Measurements from ENCODE around the gene ZMYM4.

Gene ZMYM4

DNA sequence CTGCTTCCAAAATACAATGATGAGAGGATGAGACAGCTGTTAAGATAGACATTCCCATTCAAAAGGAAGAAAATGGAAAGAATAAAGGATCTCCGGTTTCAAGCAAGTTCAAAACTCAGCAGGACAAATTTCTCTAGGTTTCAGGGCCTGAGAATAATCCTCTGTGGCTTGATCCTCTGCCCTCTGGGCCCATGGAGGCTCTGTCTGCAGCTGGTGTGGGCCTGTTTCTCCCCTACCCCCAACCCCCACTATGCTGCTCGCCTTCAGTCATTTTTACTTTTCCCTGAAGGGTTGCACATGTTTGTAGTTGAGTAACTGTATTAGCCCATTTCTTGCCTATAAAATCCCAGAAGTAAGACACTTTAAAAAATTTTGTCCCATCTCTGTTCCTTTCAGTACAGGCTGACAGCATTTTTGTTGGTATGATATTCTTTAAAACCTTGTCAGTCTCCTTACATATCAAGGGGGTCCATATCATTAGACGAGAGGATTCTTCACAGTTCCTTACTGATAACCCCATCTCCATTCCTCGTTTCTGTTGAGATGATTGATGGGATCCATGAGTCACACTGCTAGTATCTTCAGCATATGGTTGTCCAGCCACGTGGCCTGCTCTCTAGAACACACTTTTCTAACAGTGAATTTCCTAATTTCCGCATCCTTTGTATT lies 10.5 kb downstream of the ZMYM4 start:
- no peak for DNase-seq

DNA sequence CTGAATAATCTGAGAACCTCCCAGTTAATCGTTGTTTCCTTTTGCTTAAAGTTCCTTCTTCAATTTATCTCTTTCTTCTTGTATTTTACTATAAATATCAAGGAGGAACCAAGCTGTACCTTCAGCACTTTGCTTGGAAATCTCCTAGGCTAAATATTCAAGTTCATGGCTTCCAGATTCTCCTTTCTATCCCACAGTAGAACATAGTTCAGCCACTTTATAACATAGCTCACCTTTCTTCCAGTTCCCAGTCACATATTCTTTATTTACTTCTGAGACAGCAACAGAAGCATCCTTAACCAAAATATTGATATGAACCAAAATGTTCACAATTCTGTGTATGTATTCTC lies 11.0 kb downstream of the ZMYM4 start:
- DNase-seq, result no peak

DNA sequence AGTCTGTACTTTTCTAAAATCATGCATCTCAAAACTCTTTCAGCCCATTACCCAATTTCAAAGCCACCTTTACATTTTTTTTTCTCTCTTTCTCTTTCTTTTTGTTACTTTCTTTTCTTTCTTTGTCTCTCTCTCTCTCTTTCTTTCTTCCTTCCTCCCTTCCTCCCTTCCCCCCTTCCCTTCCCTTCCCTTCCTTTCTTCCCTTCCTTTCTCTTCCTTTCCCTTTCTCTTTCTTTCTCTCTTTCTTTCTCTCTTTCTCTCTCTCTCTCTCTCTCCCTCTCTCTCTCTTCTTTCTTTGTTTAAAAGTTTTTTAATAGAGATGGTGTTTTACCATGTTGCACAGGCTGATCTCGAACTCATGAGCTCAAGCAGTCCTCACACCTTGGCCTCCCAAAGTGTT lies 11.5 kb downstream of the ZMYM4 start:
- DNase-seq, result no peak

DNA sequence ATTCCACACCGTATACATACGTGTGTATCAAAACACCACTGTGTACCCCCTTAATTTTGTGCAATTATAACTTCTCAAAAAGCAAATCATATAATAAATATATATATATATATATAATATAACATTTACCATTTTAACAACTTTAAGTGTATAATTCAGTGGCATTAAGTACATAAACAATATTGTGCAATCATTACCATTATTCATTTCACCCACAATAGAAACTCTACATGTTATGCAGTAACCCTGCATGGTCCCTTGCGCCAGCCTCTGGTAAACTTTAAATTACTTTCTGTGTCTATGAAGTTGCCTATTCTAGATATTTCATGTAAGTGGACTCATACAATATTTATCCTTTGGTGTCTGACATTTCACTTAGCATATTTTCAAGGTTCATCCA lies 13.1 kb downstream of the ZMYM4 start:
- no peak for DNase-seq

DNA sequence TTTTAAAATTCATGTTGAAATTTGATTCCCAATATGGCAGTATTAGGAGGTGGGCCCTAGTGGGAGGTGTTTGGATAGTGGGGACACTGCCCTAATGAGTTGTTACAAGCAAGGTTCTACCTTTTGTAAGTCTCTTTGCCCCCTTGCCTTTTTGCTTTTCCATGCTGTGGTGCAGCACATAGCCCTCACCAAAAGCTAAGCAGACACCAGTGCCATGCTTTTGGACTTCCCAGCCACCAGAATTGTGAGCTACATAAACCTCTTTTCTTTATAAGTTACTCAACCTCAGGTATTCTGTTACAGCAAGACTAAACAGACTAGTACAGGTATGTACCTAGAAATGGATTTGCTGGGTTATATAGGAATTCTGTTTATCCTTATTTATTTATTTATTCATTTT lies 13.7 kb downstream of the ZMYM4 start:
- DNase-seq, result no peak

DNA sequence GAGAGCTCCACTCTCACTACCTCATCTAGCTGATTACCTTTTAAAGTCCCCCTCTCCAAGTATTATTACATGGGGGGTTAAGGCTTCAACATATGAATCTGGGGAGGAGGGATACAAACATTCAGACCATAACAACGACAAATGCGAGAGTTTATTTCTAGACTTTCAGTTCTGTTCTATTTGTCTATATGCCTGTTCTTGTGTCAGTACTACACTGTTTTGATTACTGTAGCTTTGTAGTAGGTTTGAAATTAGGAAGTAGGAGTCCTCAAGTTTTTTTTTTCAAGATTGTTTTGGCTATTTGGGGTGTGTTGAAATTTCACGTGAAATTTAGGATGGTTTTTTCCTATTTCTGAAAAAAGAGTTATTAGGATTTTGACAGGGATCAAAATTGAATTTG lies 16.3 kb downstream of the ZMYM4 start:
- DNase-seq, result no peak

DNA sequence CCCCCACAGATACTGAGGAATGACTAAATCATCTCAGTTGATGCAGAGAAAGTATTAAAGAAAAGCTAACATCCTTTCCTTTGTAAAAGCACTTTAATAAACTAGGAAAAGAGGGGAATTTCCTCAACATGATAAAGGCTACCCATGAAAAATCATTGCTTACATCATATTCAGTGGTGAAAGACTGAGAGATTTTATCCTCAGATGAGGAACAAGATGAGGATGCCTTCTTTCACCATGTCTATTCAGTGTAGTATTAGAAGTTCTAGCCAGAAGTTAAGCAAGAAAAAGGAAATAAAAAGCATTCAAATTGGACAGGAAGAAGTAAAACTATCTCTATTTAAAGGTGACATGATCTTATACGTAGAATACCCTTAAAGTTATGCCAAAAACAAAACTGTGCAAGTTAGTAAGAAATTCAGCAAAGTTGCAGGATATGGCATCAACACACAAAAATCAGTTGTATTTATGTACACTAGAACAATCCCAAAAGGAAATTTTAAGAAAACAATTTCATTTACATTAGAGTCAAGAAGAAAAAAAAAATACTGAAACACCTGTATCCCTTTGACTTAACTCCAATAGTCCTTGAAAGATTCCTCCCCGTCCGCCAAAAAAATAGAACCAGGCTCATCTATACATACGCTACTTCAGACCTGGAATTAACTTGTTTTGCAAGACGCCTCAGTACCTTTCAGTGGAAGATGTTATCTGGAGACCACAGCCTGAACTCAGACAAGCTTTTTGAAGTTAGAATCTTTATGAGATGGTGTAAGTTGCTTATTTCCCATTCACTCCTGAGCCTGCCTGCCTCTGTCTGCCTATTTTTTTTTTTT lies 17.5 kb downstream of the ZMYM4 start:
- DNase-seq, result no peak

DNA sequence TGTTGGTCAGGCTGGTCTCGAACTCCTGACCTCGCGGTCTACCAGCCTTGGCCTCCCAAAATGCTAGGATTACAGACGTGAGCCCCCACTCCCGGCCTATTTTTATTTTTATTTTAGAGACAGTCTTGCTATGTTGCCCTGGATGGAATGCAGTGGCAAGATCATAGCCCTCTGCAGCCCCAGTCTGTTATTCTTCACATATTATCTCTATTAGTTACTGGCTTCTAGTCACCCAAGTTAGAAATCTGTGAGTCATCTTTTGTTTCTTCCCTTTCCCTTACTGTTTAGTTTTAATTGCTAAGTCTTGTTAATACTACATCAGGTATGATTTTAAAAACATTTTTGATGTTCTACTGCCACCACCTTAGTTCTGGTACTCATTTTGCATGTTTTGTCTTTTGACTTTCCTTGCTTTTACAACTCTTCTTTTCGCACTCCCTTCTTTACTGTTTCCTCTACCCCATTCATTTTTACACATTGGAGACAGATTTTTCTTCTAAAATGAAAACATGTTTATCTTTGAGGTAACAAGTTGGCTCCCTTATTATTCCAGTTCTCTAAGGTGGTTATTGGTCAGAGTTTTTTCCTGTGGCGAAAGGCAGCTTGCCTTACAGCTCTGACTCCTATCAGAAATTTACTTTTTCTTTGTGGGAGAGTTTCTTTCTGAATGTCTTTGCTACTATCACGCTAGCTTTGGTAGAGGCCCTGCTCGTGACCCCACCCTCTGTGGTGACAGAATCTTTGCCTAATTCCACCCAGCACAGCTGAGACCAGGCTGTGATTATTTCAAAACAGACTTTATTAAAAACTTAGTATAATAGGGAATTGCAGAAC lies 19.5 kb downstream of the ZMYM4 start:
- DNase-seq, result peak; percentile 77

DNA sequence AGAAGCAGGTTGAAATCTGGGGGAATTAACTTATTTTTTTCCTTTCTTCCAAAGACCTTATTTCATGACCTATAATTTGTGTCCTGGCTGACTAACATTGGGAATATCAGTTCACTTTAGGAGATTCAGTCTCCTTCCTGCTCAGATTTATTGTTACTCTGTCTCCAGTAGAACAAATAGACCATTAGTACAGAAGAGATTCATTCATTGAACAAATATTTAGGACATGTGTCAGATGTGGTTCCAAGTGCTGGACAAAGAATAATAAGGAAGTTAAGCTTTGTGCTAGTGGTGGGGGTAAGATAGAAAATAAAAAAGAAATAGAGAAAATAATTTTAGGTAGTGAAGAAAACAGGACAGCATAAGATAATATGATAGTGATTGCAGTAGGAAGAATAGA lies 20.3 kb downstream of the ZMYM4 start:
- DNase-seq, result peak; percentile 64

DNA sequence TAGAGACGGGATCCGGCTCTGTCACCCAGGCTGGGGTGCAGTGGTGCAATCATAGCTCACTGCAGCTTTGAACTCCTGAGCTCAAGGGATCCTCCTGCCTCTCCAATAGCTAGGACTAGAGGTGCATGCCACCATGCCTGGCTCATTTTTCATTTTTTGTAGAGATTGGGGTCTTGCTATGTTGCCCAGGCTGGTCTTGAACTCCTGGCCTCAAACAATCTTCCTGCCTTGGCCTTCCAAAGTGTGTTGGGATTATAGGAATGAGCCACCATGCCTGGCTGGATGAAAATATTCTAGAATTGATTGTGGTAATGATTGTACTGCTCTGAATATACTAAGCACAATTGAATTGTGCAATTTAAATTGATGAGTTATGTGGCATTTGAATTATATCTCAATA lies 21.9 kb downstream of the ZMYM4 start:
- no peak for DNase-seq

DNA sequence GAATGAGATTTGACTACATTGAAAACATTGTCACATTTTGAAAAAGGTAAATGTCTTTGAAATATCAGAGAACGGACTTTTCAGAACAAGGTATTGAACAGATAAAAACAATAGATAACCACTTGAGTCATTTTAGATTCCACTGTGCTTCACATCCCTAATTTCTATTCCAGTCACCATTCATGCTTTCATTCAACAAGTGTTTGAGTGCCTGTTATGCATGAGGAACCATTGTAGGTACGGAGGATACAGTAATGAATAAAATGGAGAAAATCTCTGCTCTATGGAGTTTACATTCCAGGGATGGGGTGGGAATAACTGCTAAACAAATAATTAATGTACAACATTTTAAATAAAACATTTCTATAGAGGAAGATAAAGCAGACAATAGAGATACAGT lies 26.3 kb downstream of the ZMYM4 start:
- no peak for DNase-seq

DNA sequence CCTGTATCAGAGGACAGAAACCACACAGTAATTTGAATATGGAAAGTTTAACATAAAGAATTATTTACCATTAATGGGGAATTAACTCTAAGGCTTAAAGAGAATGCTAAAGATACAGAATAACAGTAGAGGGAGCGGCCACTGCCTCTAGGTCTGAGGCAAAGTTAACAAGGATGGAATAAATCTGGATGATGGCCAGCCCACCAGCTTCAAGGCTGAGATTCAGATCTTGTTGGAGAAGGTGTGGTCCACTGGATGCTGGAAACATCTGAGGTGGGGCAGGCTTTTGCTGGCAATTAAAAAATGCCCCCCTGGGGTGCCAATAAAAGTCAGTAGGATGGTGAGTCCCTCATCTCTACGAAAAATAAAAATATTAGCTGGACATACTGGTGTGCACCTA lies 29.4 kb downstream of the ZMYM4 start:
- no peak for DNase-seq

DNA sequence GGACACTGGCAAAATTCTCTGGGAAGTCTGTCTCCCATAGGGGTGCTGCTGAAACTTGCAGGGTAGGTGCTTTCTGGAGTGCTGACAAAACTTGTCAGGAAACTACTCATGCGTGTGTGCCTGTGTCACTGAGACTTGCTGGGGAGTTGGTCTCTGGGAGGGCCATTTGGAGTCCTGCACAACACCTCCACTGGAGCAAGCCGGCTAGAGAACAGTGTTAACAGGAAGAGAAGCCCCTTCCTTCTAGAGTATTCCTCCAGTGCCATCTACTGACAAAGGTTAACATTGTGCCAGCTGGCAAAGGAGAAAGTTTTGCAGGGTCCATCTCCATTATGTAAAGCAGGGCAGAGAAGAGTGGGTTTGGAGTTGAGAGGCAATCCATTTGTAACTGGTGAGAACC lies 30.0 kb downstream of the ZMYM4 start:
- peak; percentile 46 for DNase-seq

DNA sequence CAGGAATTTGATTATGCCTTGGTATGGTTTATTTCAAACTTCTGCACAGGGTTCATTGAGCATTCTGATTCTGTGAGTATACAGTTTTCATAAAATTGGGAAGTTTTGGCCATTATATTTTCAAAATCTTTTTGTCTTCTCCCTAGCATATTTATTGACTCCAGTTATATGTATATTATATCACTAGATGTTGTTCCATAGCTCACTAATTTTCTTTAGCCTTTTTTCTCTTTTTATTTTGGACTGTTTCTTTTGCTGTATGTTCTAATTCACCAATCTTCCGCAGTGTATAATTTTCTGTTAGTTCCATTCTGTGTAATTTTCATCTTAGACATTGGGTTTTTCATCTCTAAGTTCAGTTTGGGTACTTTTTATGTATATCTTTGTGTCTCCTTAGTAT lies 31.9 kb downstream of the ZMYM4 start:
- DNase-seq, result no peak

DNA sequence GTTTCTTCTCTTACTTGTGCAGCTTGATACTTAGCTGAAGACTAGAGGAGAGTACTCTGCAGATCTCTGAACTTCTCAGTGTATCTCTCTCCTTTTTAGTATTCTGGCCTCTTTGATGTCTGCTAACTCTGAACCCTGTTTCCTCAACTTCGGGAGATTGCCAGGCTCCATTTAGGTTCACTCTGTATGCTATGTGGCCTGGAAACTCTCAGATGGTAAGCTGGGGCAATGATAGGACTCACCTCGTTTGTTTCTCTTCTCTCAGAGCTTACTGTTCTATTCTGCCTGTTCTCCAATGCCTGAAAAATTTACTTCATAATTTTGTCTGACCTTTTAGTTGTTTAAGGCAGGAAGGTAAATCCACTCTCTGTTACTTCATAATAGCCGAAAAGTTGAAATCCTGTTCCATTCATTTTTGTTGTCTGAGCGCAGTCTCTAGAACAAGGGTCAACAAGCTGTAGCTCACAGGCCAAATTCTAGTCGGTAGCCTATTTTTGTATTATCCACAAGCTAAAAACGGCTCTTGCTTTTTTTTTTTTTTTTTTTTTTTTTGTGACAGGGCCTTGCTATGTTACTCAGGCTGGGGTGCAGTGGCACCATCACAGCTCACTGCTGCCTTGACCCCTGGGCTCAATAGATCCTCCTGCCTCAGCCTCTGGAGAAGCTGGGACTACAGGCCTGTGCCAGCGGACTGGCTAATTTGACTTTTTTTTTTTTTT lies 33.3 kb downstream of the ZMYM4 start:
- DNase-seq, result no peak

DNA sequence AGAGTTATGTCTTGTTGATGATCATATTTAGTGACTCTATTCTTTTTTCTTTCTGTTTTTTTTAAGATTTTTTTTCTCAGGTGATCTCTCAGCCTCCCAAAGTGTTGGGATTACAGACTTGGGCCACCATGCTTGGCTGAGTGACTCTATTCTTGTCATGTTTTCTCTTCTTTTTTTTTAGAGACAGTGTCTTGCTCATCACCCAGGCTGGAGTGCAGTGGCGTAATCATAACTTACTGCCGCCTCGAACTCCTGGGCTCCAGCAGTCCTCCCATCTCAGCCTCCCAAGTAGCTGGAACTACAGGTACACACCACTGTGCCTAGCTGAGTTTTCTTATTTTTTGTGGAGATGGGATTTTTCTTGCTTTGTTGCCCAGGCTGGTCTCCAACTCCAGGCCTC lies 36.9 kb downstream of the ZMYM4 start:
- no peak for DNase-seq

DNA sequence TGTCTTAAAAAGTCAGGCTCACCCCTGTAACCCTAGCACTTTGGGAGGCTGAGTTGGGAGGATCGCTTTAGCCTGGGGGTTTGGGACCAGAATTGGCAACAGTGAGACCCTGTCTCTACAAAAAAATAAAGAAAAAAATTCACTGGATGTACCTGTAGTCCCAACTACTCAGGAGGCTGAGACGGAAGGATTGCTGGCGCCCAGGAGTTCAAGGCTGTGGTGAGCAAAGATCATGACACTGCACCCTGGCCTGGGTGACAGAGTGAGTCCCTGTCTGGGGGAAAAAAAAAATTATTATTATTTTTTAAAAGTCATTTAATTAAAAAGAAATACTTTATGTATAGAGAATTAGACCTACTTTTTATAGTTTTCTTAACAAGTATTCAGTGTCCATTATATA lies 47.1 kb downstream of the ZMYM4 start:
- DNase-seq, result no peak

DNA sequence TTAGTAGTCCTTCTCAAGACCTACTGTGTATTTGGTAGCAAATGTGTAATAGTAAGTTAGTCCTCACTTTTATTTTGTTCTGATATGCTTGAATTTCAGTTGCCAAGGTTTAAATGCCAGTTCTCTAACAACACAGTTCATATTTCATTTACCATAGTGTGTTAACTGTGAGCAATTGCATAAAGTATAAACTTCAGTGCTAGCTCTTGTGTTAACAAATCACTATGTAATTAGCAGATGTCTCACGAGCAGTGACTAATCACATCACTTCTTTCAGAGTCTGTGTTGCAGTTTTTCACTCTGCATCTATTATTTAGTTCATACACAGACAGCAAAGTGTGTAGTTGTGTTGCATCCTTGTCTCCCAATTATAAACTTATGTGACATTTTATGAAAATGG lies 47.8 kb downstream of the ZMYM4 start:
- DNase-seq, result no peak

DNA sequence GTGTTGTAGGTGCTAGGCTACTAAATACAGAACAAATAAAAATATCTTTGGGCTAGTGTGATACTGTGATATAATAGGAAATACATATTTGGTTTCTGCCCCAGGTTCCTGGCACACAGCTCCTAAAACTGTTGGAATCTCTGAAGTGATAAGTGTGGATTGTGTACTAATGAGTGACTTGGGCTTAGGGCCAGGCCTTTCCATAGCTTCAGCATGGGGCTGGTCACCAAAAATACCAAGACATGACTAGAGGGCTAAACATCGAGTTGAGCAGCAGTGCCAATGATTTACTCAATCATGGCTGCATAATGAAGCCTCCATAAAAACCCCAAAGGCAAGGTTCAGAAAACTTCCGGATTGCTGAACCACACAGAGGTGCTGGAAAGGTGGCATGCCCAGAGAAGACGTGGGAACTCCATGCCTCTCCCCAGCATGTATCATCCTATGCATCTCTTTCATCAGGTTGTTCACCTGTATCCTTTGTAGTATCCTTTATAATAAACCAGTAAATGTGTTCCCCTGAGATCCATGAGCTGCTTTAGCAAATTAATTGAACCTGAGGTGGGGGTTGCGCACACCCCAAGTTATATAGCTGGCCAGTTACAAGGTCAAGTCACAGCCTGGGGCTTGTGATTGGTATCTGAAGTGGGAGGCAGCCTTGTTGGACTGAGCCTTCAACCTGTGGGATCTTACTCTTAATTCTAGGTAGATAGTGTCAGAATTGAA lies 51.6 kb downstream of the ZMYM4 start:
- DNase-seq, result peak; percentile 38

DNA sequence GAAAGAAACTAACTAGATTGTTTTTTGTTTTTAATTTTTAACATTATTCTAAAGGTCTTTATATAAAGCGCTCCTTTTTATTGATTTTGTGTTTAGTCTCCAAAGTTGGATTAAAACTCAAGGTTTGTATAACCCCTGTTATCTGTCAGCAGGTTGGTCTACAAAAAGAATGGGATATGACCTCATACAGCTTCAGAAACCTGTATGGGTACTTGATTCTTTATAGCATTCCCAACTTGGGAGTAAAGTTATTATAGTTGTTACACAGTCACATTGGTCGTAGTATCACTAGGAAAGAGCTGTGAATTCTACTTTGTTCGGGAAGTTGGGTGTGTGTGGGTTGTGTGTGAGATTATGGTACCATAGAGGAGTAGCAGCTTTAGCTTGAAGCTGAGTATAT lies 52.4 kb downstream of the ZMYM4 start:
- no peak for DNase-seq

DNA sequence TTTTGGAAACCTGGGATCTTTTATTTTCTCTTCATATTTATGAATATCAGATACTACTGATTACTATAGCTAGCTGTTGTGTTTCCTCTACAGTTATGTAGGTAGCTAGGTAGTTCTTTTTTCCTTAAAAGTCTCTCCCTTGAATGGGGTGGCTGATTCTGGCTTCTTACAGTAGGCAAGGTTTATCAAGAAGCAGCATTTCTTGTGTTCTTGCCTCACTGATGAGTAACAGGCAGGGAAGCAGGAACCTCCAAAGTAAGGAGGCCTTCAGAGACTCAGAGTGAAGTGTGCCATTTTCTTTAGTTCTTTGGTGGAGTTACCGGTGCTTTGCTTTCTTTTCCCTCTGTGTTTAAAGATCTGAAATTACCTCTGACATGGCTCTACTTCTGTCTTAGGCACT lies 56.0 kb downstream of the ZMYM4 start:
- DNase-seq, result peak; percentile 28

DNA sequence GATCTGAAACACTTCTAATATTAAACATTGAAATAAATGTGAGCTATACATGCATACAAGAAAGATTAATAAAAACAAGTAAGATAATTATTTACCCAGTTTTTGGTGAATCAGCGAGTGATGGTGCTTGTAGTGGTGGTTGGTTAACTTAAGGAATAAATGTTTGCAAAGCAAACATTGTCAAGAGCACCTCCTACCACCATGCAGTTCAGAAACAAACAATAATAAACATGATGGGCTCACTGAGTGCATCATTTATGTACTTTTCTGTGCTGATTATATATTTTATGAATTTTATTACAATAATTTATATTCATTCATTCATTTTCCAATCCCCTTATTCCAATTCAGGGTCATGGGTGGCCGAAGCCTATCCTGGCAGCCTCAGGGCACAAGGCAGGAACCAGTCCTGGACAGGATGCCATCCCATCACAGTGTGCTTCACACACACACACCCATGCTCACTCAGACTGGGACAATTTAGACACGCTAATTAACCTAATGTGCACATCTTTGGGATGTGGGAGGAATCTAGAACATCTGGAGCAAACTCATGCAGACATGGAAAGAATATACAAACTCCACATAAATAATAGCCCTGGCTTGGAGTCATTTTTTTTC lies 57.8 kb downstream of the ZMYM4 start:
- DNase-seq, result no peak

Data from EL (cell line).